NT2/D1 (cell line): ENCODE data around the gene NEK9.

Experiments used
- SUZ12 ChIP-seq: IDR thresholded peaks from 2 replicates; pipeline ENCODE4 v1.6.1; 2011; ENCODE audit not compliant: insufficient read length, insufficient read depth; ENCODE audit errors: extremely low read depth
- YY1 ChIP-seq: IDR thresholded peaks from 2 replicates; pipeline ENCODE4 v1.6.1; 2011; ENCODE audit not compliant: insufficient read length, insufficient read depth
- ZNF274 ChIP-seq: IDR thresholded peaks from 2 replicates; pipeline ENCODE4 v1.6.1; 2011; ENCODE audit warnings: mild to moderate bottlenecking, low read depth, low read length

DNA sequence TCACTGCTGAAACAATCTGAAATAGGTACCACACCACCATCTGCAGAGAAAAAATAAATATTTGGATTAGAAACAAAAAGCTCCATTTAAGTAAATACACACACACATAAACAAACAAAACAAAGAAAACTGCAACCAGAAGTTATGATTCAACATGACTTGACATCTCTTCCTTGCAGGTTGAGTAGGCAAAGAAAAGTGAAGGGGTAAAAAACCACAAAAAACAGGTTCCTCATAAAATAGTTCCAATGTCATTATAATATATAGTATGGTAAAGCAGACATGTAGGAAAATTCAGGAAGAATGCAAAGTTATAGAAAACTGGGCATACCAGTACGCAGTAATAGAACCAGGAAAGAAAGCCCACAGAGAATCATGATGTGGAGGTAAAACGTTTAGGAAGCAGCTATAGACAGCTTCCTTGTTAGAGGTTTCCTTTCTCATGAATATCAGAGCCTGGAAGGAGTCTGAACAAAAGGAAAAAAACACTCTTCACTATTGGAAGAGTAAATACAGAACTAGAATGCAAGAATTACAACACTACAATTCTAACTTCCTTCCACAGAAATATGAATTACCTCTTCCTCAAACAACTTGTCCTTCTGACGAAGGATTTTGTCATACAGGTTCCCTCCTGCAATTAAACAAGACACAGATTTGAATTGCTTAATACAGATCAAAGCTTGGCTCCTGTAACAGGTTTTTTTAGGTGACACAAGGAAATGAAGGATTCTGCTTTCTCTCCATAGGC is 6.1 kb downstream of the NEK9 start:
- TF ChIP-seq YY1: no peak
- no peak for TF ChIP-seq SUZ12
- no peak for TF ChIP-seq ZNF274
